Stimulated activated CD4-positive, alpha-beta T cell treated with anti-CD3 and anti-CD28 coated beads, Interleukin-1b, Interleukin-23, amount 100 ng/mL, for 24 hours (primary cell): ENCODE measurements around the gene SSC4D.
"Not testable (repeated sequence)": the region's sequence is repeated elsewhere in the genome, so short reads cannot be mapped to it uniquely, and the experiment has no call there.

Experiments used
- DNase-seq, 4 experiments: peaks; one replicate each; pipeline ENCODE4 v3.0.0-alpha.2; 2020; ENCODE audit warnings: low read depth in 4 of 4, low spot score in 1 of 4

Gene SSC4D

GRCh38 chr7:76387789-76388188 is 21.7 kb downstream of the SSC4D start:
- DNase-seq, result not testable (repeated sequence)

- DNase-seq, result no peak
These were observed 22.7 kb downstream of the SSC4D start for GRCh38 chr7:76386691-76387260.

GRCh38 chr7:76383089-76383944 is 26.2 kb downstream of the SSC4D start:
- DNase-seq, result no peak

- DNase-seq, result no peak
These were observed 27.7 kb downstream of the SSC4D start for GRCh38 chr7:76381814-76382213.

GRCh38 chr7:76380623-76380966 is 28.9 kb downstream of the SSC4D start:
- DNase-seq, result no peak

- DNase-seq, result no peak
These were observed 32.1 kb downstream of the SSC4D start for GRCh38 chr7:76377186-76377918.

DNA sequence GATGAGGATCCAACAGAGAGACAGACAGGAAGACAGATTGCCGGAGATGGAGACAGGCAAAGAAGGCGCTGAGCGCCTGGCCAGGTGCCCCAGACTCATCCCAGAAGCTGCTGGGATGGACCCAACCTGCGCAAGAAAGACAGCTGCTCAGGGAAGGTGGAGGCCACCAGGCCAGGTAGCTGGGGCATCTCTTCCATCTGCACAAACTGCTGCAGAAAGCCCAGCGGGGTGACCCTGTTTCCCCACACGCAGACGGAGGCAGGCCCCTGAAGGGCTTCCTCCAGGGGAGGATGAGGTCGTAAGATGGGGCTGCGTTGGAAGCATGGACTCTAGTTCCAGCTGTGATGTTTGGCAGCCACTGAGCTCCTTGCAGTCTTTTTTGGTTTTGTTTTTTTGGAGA is 34.2 kb downstream of the SSC4D start:
- DNase-seq, result no peak

- DNase-seq, result no peak
These were observed 36.3 kb downstream of the SSC4D start for GRCh38 chr7:76372984-76373833.

DNA sequence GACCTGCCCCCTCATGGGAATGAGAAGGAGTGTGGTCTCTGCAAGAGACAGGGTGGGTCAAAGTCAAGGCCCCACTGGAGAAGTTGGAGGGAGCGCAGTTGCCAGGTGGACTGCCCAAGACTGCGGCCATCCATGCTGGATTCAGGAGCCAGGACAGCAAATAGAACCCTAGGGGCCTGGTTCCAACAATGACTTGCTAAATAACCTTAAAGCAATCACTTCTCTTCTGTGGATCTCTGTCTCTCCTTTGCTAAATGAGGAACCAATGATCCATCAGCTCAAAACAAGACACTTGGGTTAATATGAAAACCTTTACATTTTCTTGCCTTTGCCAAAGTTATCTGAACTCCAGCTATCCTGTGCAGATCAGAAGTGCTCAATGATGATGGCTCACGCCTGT is 38.1 kb downstream of the SSC4D start:
- no peak for DNase-seq

DNA sequence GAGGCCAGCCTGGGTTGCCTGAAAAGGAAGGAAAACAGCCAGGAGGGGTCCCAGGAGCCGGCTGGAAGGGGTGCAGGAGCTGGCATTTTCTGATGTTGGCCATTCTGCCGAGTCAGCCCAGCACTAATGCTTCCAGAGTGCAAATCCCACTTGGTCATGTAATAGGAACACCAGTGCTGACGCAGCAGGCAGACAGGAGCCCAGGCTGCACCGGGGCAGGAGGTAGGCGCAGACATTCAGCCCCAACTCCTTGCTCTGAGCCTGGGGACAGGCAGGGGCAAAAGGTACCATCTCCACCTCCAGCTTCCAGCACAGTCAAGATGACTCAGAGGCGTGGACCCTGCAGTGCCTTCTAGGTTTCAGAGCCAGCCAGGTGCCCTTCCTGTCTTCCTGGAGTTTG is 40.5 kb downstream of the SSC4D start:
- DNase-seq, result no peak

DNA sequence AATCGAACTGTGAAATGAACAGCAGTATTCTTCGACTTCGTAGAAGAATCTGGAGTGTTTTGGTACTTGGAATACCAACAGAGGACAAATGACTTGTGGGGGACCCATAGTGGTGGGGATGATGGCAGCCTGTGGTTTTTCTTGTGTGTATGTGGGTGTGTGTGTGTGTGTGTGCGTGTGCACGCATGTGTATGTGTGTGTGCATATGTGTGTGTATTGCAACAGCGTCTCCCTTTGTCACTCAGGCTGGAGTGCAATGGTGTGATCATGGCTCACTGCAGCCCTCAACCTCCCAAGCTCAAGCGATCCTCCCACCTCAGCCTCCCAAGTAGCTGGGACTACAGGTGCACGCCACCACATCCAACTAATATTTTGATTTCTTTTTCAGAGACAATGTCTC is 41.3 kb downstream of the SSC4D start:
- DNase-seq, result no peak

GRCh38 chr7:76364198-76364584 is 45.3 kb downstream of the SSC4D start:
- no peak for DNase-seq

DNA sequence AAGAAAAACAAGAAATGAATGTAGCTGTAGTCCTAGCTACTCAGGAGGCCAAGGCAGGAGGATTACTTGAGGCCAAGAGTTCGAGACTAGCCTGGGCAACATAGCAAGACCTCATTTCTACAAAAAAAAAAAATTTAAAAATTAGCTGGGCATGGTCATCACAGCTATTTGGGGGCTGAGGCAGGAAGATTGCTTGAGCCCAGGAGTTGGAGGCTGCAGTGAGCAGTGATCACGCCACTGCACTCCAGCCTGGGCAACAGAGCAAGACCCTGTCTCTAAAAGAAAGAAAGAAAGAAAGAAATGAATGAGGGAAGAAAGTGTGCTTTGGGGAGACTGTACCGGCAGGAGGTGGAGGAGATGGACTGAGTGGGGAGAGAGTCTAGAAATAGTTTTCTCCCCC is 45.7 kb downstream of the SSC4D start:
- DNase-seq, result not testable (repeated sequence)

GRCh38 chr7:76359978-76360638 is 49.4 kb downstream of the SSC4D start:
- no peak for DNase-seq

GRCh38 chr7:76359111-76359977 is 50.2 kb downstream of the SSC4D start:
- DNase-seq, result peak; percentile 86 to 90 (median 86)

GRCh38 chr7:76358481-76359110 is 50.9 kb downstream of the SSC4D start, which contains the start of gene YWHAG:
YWHAG (minus strand) TSS chr7:76358991; CDS start chr7:76358808, 183 bp downstream.
- peak; percentile 80 to 86 (median 82) for DNase-seq

DNA sequence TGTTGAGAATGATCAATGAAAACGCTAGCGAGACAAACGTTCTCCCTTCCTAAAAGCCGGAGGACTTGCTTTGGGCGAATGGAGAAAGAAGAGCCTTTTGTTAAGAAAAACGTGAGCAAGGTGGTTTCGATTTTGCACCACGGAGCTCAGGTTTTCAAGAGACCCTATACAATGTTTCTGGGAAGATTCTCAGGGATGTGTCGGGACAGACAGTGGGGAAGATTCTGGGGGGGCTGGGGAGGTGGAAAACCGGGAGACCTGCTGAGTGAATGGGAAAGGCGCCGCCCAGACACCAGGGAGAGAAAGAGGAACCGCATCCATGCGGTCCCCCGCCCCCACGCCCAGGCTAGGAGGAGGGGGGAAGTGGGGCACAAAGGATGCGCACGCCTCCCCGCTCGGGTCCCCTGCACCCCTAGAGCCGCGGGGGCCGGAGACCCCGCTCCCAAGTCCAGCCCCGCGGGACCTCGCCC is 51.5 kb downstream of the SSC4D start:
- DNase-seq, result peak in 3 of 4 experiments; percentile 23 to 44 (median 27)

GRCh38 chr7:76357475-76358010 is 52.0 kb downstream of the SSC4D start:
- no peak for DNase-seq

DNA sequence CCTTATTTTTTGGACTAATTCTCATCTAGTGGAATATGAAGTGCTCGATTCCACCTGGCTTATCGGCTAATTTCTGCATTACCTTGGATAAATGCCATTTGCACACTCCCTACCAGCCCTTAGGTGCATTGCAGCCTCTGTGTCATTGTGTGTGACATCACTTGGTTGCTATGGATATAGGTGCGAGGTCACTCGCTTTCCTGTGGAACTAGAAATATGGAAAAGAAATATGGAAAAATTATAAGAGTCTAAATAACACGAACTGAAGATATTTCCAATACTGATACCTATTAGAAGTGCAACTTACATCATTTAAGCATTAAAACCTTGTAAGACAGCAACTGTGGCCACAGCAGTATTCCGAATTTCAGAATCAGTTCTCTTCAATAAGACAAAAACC is 52.7 kb downstream of the SSC4D start:
- no peak for DNase-seq
